ENCODE data around the gene ZNRF1.
A peak's percentile ranks its signal among the peaks of the same experiment; 100 is the strongest.

Gene ZNRF1

DNA sequence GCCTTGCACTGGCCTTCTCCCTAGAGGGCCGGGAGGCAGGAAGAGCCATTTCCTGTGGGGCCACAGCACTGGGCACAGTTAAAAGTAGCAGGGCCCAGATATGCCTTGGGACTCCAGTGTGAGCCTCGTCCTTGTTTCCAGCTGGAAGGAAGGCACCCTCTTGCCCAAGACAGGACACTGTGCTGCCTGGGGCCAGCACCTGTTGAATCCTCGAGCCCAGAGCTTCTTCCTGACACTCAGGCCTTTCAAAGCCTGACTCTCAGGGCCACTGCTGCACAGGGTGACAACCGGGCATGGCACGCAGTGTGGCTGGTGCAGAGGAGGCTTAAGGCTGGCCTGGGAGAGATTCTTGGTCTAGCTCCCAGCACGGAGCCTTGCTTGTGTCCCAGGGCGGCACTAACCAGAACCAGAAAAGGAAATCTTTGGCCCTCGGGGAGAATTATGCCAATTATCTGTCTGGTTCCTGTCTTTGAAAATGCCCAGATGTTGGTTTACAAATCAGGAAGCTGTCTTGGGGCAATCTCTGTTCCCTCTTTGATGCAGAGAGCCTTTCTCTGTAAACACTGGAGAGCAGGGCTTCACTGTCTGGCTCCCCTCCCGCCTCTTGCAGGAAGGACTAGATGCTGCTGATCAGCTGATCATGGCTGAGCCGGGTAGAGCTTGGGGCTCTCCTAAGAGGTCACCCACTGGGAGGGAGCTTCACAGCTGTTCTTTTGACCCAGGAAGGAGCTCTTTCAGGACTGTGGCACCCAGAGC lies 106.7 kb downstream of the ZNRF1 start:
- peak overlapping the region; percentile 79 to 88 for H3K27ac ChIP-seq
- no peak for DNase-seq (ENCODE audit: low spot score)
- no peak for TF ChIP-seq CTCF (IDR thresholded peaks at IDR 0.05)
- H3K4me3 ChIP-seq: no peak overlapping the region

GRCh38 chr16:75106351-75107274 lies 107.8 kb downstream of the ZNRF1 start:
- DNase-seq (ENCODE audit: low spot score): no peak
- no peak overlapping the region for H3K4me3 ChIP-seq
- TF ChIP-seq CTCF (IDR thresholded peaks at IDR 0.05): no peak
- peak overlapping the region; percentile 79 to 88 for H3K27ac ChIP-seq

GRCh38 chr16:75107505-75107904 lies 108.7 kb downstream of the ZNRF1 start:
- DNase-seq (ENCODE audit: low spot score): no peak
- Histone ChIP-seq H3K27ac (peak overlapping the region; percentile 50 to 64), H3K4me3 (no peak overlapping the region)
- no peak for TF ChIP-seq CTCF (IDR thresholded peaks at IDR 0.05)

- Histone ChIP-seq H3K27ac (peak overlapping the region; percentile 64 to 89), H3K4me3 (peak overlapping the region; percentile 44)
- DNase-seq (ENCODE audit: low spot score): peak; percentile 94
- TF ChIP-seq CTCF (IDR thresholded peaks at IDR 0.05): no peak
Observed at GRCh38 chr16:75108792-75109731, 110.2 kb downstream of the ZNRF1 start.

DNA sequence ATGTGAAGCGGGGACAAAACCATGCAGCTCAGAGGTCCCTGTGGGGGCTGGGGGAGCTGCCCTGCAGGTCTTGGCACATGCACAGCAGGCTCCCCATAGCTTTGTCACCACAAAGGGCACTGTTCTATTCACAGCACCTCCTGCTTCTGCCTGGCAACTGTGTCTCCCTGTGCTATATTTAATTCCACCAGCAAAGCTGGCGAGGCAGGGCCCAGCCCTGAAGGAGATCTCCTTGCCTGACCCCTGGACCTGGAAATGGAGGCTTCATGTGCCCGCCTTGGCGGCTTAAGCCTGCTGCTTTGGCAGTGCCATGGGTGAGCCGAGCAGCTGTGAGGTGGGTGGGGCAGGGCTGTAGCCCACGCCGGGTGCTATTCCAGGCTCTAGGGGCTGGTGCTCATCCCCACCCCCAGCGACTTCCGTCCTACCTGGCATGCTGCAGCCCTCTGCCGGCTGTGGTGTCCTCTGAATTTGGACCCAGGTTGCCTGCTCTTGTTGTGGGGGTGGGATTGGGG lies 111.0 kb downstream of the ZNRF1 start:
- DNase-seq (ENCODE audit: low spot score): no peak
- peak overlapping the region; percentile 44 for H3K4me3 ChIP-seq
- TF ChIP-seq CTCF (IDR thresholded peaks at IDR 0.05): no peak
- peak overlapping the region; percentile 64 to 89 for H3K27ac ChIP-seq

All from coronary artery (tissue), 2 donors.